OCI-LY1 (cell line): ENCODE data around the gene MT1E.

Experiments
- H2AFZ ChIP-seq: fragments of 200-600 bp; sonication (generic), shearing (Covaris generic); 2 replicates; pipeline ENCODE4 v1.6.0; 2014; ENCODE audit warnings: antibody characterized with exemption, mild to moderate bottlenecking, low read length
- H3F3A ChIP-seq: fragments of 200-600 bp; sonication (generic), shearing (Covaris generic); 2 replicates; pipeline ENCODE4 v1.6.0; 2014; ENCODE audit warnings: mild to moderate bottlenecking, antibody characterized with exemption, low read length, moderate library complexity; ENCODE audit not compliant: insufficient read depth
- H3K27ac ChIP-seq: fragments of 200-600 bp; sonication (generic); 2 replicates; pipeline ENCODE4 v1.5.1; 2014; ENCODE audit warnings: low read length, mixed run types, mild to moderate bottlenecking, low read depth; ENCODE audit not compliant: poor library complexity, severe bottlenecking
- H3K27me3 ChIP-seq: fragments of 200-600 bp; sonication (generic); 2 replicates; pipeline ENCODE4 v1.6.0; 2014; ENCODE audit warnings: antibody characterized with exemption, mild to moderate bottlenecking, low read length, moderate library complexity; ENCODE audit not compliant: insufficient read depth
- H3K36me3 ChIP-seq: fragments of 200-600 bp; sonication (generic); 2 replicates; pipeline ENCODE4 v1.6.1; 2014; ENCODE audit warnings: mild to moderate bottlenecking, antibody characterized with exemption, low read length, moderate library complexity, mixed read lengths; ENCODE audit not compliant: insufficient read depth
- H3K4me1 ChIP-seq: fragments of 200-600 bp; sonication (generic); 2 replicates; pipeline ENCODE4 v1.5.1; 2014; ENCODE audit warnings: mild to moderate bottlenecking, low read length, moderate library complexity; ENCODE audit not compliant: insufficient read depth, severe bottlenecking
- H3K4me2 ChIP-seq: fragments of 200-600 bp; sonication (generic), shearing (Covaris generic); 2 replicates; pipeline ENCODE4 v1.6.1; 2014; ENCODE audit warnings: low read length
- H3K4me3 ChIP-seq: fragments of 200-600 bp; sonication (generic); 2 replicates; pipeline ENCODE4 v1.5.1; 2014; ENCODE audit warnings: low read length, low read depth, mild to moderate bottlenecking, mixed read lengths; ENCODE audit not compliant: poor library complexity, severe bottlenecking
- H3K79me2 ChIP-seq: fragments of 200-600 bp; shearing (Covaris generic); 2 replicates; pipeline ENCODE4 v1.6.1; 2016; ENCODE audit warnings: mixed run types, low read length, mixed read lengths; ENCODE audit not compliant: insufficient read depth
- H3K9ac ChIP-seq: fragments of 200-600 bp; sonication (generic), shearing (Covaris generic); 2 replicates; pipeline ENCODE4 v1.6.1; 2014; ENCODE audit warnings: mild to moderate bottlenecking, low read length, mixed read lengths
- H3K9me2 ChIP-seq: fragments of 200-600 bp; sonication (generic), shearing (Covaris generic); 2 replicates; pipeline ENCODE4 v1.6.1; 2014; ENCODE audit warnings: low read depth, mild to moderate bottlenecking, low read length, mixed read lengths
- H3K9me3 ChIP-seq: fragments of 200-600 bp; shearing (Covaris generic); 2 replicates; pipeline ENCODE4 v1.6.1; 2014; ENCODE audit warnings: low read length, mixed read lengths
- H4K20me1 ChIP-seq: fragments of 200-600 bp; sonication (generic), shearing (Covaris generic); 2 replicates; pipeline ENCODE4 v1.6.0; 2016; ENCODE audit warnings: mild to moderate bottlenecking, low read length; ENCODE audit not compliant: insufficient read depth
- CTCF ChIP-seq: fragments of 200-600 bp; sonication (generic), shearing (Covaris generic); IDR thresholded peaks from 2 replicates; pipeline ENCODE4 v1.5.1; 2017; ENCODE audit warnings: mild to moderate bottlenecking, antibody characterized with exemption, low read length, moderate library complexity, mixed read lengths
- EZH2 ChIP-seq: fragments of 200-600 bp; sonication (generic), shearing (Covaris generic); IDR thresholded peaks from 2 replicates; pipeline ENCODE4 v1.8.0; 2017; ENCODE audit warnings: borderline replicate concordance, mixed run types, mild to moderate bottlenecking, antibody characterized with exemption, low read length, moderate library complexity, mixed read lengths

MT1E gene

GRCh38 chr16:56629531-56629930 is 4.0 kb downstream of the MT1E start:
- no peaks in the 10 kb centered on the region for H3K9me2 ChIP-seq
- no peak overlapping the region for H3K4me2 ChIP-seq
- H3K27me3 ChIP-seq: no peaks in the 10 kb centered on the region
- H3K4me1 ChIP-seq: no peaks in the 10 kb centered on the region
- H3K27ac ChIP-seq: no peak overlapping the region
- H3K9ac ChIP-seq: no peak overlapping the region
- H3K36me3 ChIP-seq: no peaks in the 10 kb centered on the region
- H3K79me2 ChIP-seq: no peaks in the 10 kb centered on the region
- H2AFZ ChIP-seq: no peak overlapping the region
- no peaks in the 10 kb centered on the region for H3F3A ChIP-seq
- no peaks in the 10 kb centered on the region for H4K20me1 ChIP-seq
- H3K9me3 ChIP-seq: no peaks in the 10 kb centered on the region
- no peak overlapping the region for H3K4me3 ChIP-seq
- TF ChIP-seq CTCF (no peak), EZH2 (no peak)

GRCh38 chr16:56630134-56630533 is 4.6 kb downstream of the MT1E start:
- H3K27me3 ChIP-seq: no peaks in the 10 kb centered on the region
- H3K4me1 ChIP-seq: no peaks in the 10 kb centered on the region
- H3K4me2 ChIP-seq: no peak overlapping the region

GRCh38 chr16:56631197-56631596 is 5.6 kb downstream of the MT1E start:
- H2AFZ ChIP-seq: no peak overlapping the region
- no peak overlapping the region for H3K9ac ChIP-seq
- no peaks in the 10 kb centered on the region for H3K27me3 ChIP-seq
- TF ChIP-seq CTCF: no peak
- TF ChIP-seq EZH2: no peak
- H3K4me1 ChIP-seq: no peaks in the 10 kb centered on the region
- no peak overlapping the region for H3K4me2 ChIP-seq
- H3K36me3 ChIP-seq: no peaks in the 10 kb centered on the region
- H3F3A ChIP-seq: no peaks in the 10 kb centered on the region
- H3K79me2 ChIP-seq: no peaks in the 10 kb centered on the region
- no peaks in the 10 kb centered on the region for H3K9me2 ChIP-seq
- no peak overlapping the region for H3K27ac ChIP-seq
- no peak overlapping the region for H3K4me3 ChIP-seq
- no peaks in the 10 kb centered on the region for H3K9me3 ChIP-seq
- H4K20me1 ChIP-seq: no peaks in the 10 kb centered on the region

More at GRCh38 chr16:56630134-56630533, 4.6 kb downstream of the MT1E start:
- H3K36me3 ChIP-seq: no peaks in the 10 kb centered on the region
- H3K27ac ChIP-seq: no peak overlapping the region
- H3K79me2 ChIP-seq: no peaks in the 10 kb centered on the region
- no peaks in the 10 kb centered on the region for H3K9me3 ChIP-seq
- H3K9ac ChIP-seq: no peak overlapping the region
- TF ChIP-seq EZH2: no peak
- no peak for TF ChIP-seq CTCF
- no peaks in the 10 kb centered on the region for H3K9me2 ChIP-seq
- no peaks in the 10 kb centered on the region for H4K20me1 ChIP-seq
- H3K4me3 ChIP-seq: no peak overlapping the region
- no peaks in the 10 kb centered on the region for H3F3A ChIP-seq
- no peak overlapping the region for H2AFZ ChIP-seq

- Histone ChIP-seq H3K4me2 (no peak overlapping the region), H3K9ac (no peak overlapping the region)
Measured at GRCh38 chr16:56631832-56632155, 6.2 kb downstream of the MT1E start.

More at GRCh38 chr16:56631832-56632155, 6.2 kb downstream of the MT1E start:
- Histone ChIP-seq H3K27me3 (no peaks in the 10 kb centered on the region), H3K4me3 (no peak overlapping the region), H3K9me2 (no peaks in the 10 kb centered on the region), H3F3A (no peaks in the 10 kb centered on the region), H3K79me2 (no peaks in the 10 kb centered on the region), H3K4me1 (no peaks in the 10 kb centered on the region), H3K36me3 (no peaks in the 10 kb centered on the region), H4K20me1 (no peaks in the 10 kb centered on the region), H3K27ac (no peak overlapping the region), H3K9me3 (no peaks in the 10 kb centered on the region), H2AFZ (no peak overlapping the region)
- TF ChIP-seq EZH2 (no peak), CTCF (no peak)
